HL-60 (cell line): Measurements from ENCODE around the gene GPR108.

Source experiments
- CTCF ChIP-seq: IDR thresholded peaks from one replicate; pipeline ENCODE4 v1.5.1; 2011; ENCODE audit warnings: low read length, control low read depth, inconsistent platforms; ENCODE audit not compliant: insufficient read depth
- GABPA ChIP-seq: IDR thresholded peaks from 2 replicates; pipeline ENCODE4 v1.6.1; 2012; ENCODE audit warnings: low read depth
- POLR2AphosphoS5 ChIP-seq: IDR thresholded peaks from 2 replicates; pipeline ENCODE4 v1.6.1; 2012; ENCODE audit warnings: low read depth
- REST ChIP-seq: IDR thresholded peaks from 2 replicates; pipeline ENCODE4 v1.6.1; 2012; ENCODE audit warnings: low read depth; ENCODE audit not compliant: insufficient replicate concordance
- SPI1 ChIP-seq: IDR thresholded peaks from 2 replicates; pipeline ENCODE4 v1.6.1; 2012; ENCODE audit warnings: low read depth, mild to moderate bottlenecking, borderline replicate concordance

- no peak for TF ChIP-seq CTCF
- TF ChIP-seq POLR2AphosphoS5 = no peak
- no peak for TF ChIP-seq REST
- TF ChIP-seq GABPA = no peak
- no peak for TF ChIP-seq SPI1
Measured at GRCh38 chr19:6685962-6686627, 51.3 kb downstream of the GPR108 start.
